Coronary artery (tissue), 2 donors: ENCODE results near the gene NPFFR2.
"Not testable (repeated sequence)": the region's sequence is repeated elsewhere in the genome, so short reads cannot be mapped to it uniquely, and the experiment has no call there.

Experiments used
- DNase-seq: peaks from one replicate; pipeline ENCODE4 v3.0.0-alpha.2; 2017; ENCODE audit warnings: low spot score
- H3K27ac ChIP-seq, 2 donors: fragments of 200-600 bp; sonication (generic); one replicate each; pipeline ENCODE4 v1.5.1; 2016 to 2019
- H3K4me3 ChIP-seq: fragments of 200-600 bp; sonication (generic); 2 replicates; pipeline ENCODE4 v1.5.1; 2016; ENCODE audit warnings: mild to moderate bottlenecking, moderate library complexity
- CTCF ChIP-seq: fragments of 200-600 bp; sonication (generic); IDR thresholded peaks from one replicate; pipeline ENCODE4 v1.5.1; 2019; ENCODE audit warnings: antibody characterized with exemption

Gene NPFFR2

GRCh38 chr4:72136429-72136828, 104.6 kb downstream of the NPFFR2 start:
- no peak for DNase-seq
- Histone ChIP-seq H3K27ac (no peak overlapping the region), H3K4me3 (no peak overlapping the region)
- TF ChIP-seq CTCF: no peak

GRCh38 chr4:72139997-72140396, 108.2 kb downstream of the NPFFR2 start:
- not testable (repeated sequence) for DNase-seq, H3K4me3 ChIP-seq, H3K27ac ChIP-seq

DNA sequence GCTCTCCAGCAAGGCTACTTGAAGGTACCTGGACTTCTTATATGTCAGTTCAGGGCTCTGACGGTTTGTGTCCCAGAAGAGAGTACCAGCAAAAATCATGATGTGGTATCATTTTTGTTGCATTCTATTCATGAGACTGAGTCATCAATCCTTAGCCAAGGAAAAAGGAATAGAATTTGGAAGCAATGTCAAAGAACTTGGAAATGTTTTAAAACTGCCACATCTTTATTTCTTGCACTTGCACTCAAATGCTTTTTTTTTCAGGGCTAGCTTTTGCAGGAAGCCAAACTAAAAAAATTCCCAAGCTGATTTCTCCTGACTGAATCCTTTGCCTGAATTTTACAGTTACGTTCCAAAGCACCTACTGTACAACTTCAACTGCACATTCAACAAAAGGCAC, 112.4 kb downstream of the NPFFR2 start:
- Histone ChIP-seq H3K27ac (no peak overlapping the region), H3K4me3 (no peak overlapping the region)
- no peak for DNase-seq
- no peak for TF ChIP-seq CTCF

GRCh38 chr4:72152731-72153130, 120.9 kb downstream of the NPFFR2 start:
- no peak for DNase-seq
- Histone ChIP-seq H3K4me3 (no peak overlapping the region), H3K27ac (no peak overlapping the region)
- TF ChIP-seq CTCF: no peak

- not testable (repeated sequence) for H3K4me3 ChIP-seq, DNase-seq
These were observed 121.8 kb downstream of the NPFFR2 start for GRCh38 chr4:72153634-72154033.

GRCh38 chr4:72169285-72169684, 137.5 kb downstream of the NPFFR2 start:
- H3K27ac ChIP-seq, H3K4me3 ChIP-seq, DNase-seq: not testable (repeated sequence)

More at GRCh38 chr4:72153634-72154033, 121.8 kb downstream of the NPFFR2 start:
- not testable (repeated sequence) for H3K27ac ChIP-seq

DNA sequence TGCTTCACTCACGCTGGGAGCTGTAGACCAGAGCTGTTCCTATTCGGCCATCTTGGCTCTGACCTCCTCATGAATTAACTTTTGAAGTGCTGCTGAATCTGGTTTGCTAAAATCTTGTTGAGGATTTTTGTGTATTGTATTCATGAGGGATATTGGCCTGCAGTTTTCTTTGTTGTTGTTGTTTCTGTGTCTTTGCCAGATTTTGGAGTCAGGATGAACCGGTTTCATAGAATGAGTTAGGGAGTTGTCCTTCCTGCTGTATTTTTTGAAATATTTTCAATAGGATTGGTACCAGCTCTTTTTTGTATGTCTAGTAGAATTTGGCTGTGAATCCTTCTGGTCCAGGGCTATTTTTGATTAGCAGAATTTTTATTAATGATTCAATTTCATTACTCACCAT, 138.1 kb downstream of the NPFFR2 start:
- no peak for DNase-seq
- no peak for TF ChIP-seq CTCF
- no peak overlapping the region for H3K27ac ChIP-seq
- H3K4me3 ChIP-seq: no peak overlapping the region

- no peak overlapping the region for H3K4me3 ChIP-seq
- no peak for DNase-seq
- no peak overlapping the region for H3K27ac ChIP-seq
- TF ChIP-seq CTCF: no peak
These were observed 140.0 kb downstream of the NPFFR2 start for GRCh38 chr4:72171761-72172160.

GRCh38 chr4:72179342-72179741, 147.5 kb downstream of the NPFFR2 start:
- H3K4me3 ChIP-seq: no peak overlapping the region
- no peak for TF ChIP-seq CTCF
- DNase-seq: no peak
- no peak overlapping the region for H3K27ac ChIP-seq
